Measurements from ENCODE around the gene KRT15. TPM values are rescaled to one million over a fixed set of nuclear protein-coding genes. Genes with fewer than 3 reads are reported as not detected.

KRT15 gene
- total RNA-seq, 2 experiments from 2014 or later = not detected

- Histone ChIP-seq H3K4me3 (ENCODE audit: low read depth, low read length, poor library complexity, severe bottlenecking) (no peak overlapping the region), H3K36me3 (ENCODE audit: insufficient read depth, low read length) (no peaks in the 10 kb centered on the region), H3K9me2 (ENCODE audit: insufficient read depth, low read length) (no peaks in the 10 kb centered on the region), H3K27ac (ENCODE audit: low read depth, low read length, poor library complexity, severe bottlenecking) (no peak overlapping the region), H3K4me2 (ENCODE audit: low read length) (no peak overlapping the region), H4K20me1 (ENCODE audit: insufficient read depth, low read length) (no peaks in the 10 kb centered on the region), H3K9me3 (ENCODE audit: low read length) (no peaks in the 10 kb centered on the region), H3K4me1 (ENCODE audit: insufficient read depth, low read length, poor library complexity, severe bottlenecking) (no peaks in the 10 kb centered on the region), H2AFZ (ENCODE audit: low read length) (no peak overlapping the region), H3K79me2 (ENCODE audit: insufficient read depth, low read depth, low read length) (no peaks in the 10 kb centered on the region)
- intact Hi-C loops (cut with micrococcal nuclease; ENCODE audit: unreplicated experiment) = no loop called here
- no peak for DNase-seq (ENCODE audit: low spot score)
- no TSS peak for BruUV-seq (replicated peaks)
- TF ChIP-seq EZH2phosphoT487 (IDR thresholded peaks at IDR 0.05; ENCODE audit: borderline replicate concordance, low read depth, low read length) (no peak), CTCF (conservative IDR thresholded peaks at IDR 0.05; ENCODE audit: low read length) (no peak)
- POLR2A ChIA-PET = no interaction called here
- CTCF ChIA-PET (ENCODE audit: unreplicated experiment) = no interaction called here
Measured at GRCh38 chr17:41523225-41523593, 4.5 kb upstream of the KRT15 start.

GRCh38 chr17:41522301-41523224 is 3.9 kb upstream of the KRT15 start:
- H3K36me3 ChIP-seq (ENCODE audit: insufficient read depth, low read length) = no peaks in the 10 kb centered on the region
- CTCF ChIA-PET (ENCODE audit: unreplicated experiment) = no interaction called here
- TF ChIP-seq CTCF (conservative IDR thresholded peaks at IDR 0.05; ENCODE audit: low read length) (no peak), EZH2phosphoT487 (IDR thresholded peaks at IDR 0.05; ENCODE audit: borderline replicate concordance, low read depth, low read length) (no peak)
- intact Hi-C loops (cut with micrococcal nuclease; ENCODE audit: unreplicated experiment) = no loop called here
- no peaks in the 10 kb centered on the region for H3K4me1 ChIP-seq (ENCODE audit: insufficient read depth, low read length, poor library complexity, severe bottlenecking)
- no peak overlapping the region for H3K4me2 ChIP-seq (ENCODE audit: low read length)
- H3K9me3 ChIP-seq (ENCODE audit: low read length) = no peaks in the 10 kb centered on the region
- POLR2A ChIA-PET = no interaction called here
- no peaks in the 10 kb centered on the region for H3K79me2 ChIP-seq (ENCODE audit: insufficient read depth, low read depth, low read length)
- H4K20me1 ChIP-seq (ENCODE audit: insufficient read depth, low read length) = no peaks in the 10 kb centered on the region
- no peak overlapping the region for H3K4me3 ChIP-seq (ENCODE audit: low read depth, low read length, poor library complexity, severe bottlenecking)
- no peak overlapping the region for H3K27ac ChIP-seq (ENCODE audit: low read depth, low read length, poor library complexity, severe bottlenecking)
- no peaks in the 10 kb centered on the region for H3K9me2 ChIP-seq (ENCODE audit: insufficient read depth, low read length)
- no TSS peak for BruUV-seq (replicated peaks)
- H2AFZ ChIP-seq (ENCODE audit: low read length) = no peak overlapping the region
- DNase-seq (ENCODE audit: low spot score) = no peak

- Histone ChIP-seq H3K79me2 (ENCODE audit: insufficient read depth, low read depth, low read length) (no peaks in the 10 kb centered on the region), H2AFZ (ENCODE audit: low read length) (no peak overlapping the region), H4K20me1 (ENCODE audit: insufficient read depth, low read length) (no peaks in the 10 kb centered on the region), H3K4me1 (ENCODE audit: insufficient read depth, low read length, poor library complexity, severe bottlenecking) (no peaks in the 10 kb centered on the region), H3K36me3 (ENCODE audit: insufficient read depth, low read length) (no peaks in the 10 kb centered on the region), H3K4me2 (ENCODE audit: low read length) (no peak overlapping the region), H3K27ac (ENCODE audit: low read depth, low read length, poor library complexity, severe bottlenecking) (no peak overlapping the region), H3K9me2 (ENCODE audit: insufficient read depth, low read length) (no peaks in the 10 kb centered on the region), H3K4me3 (ENCODE audit: low read depth, low read length, poor library complexity, severe bottlenecking) (no peak overlapping the region), H3K9me3 (ENCODE audit: low read length) (no peaks in the 10 kb centered on the region)
- TF ChIP-seq EZH2phosphoT487 (IDR thresholded peaks at IDR 0.05; ENCODE audit: borderline replicate concordance, low read depth, low read length) (no peak), CTCF (conservative IDR thresholded peaks at IDR 0.05; ENCODE audit: low read length) (no peak)
- no peak for DNase-seq (ENCODE audit: low spot score)
- ChIA-PET CTCF (ENCODE audit: unreplicated experiment) (no interaction called here), POLR2A (no interaction called here)
- BruUV-seq (replicated peaks) = no TSS peak
- intact Hi-C loops (cut with micrococcal nuclease; ENCODE audit: unreplicated experiment) = no loop called here
Measured at GRCh38 chr17:41521574-41522261, 3.0 kb upstream of the KRT15 start.

Data from OCI-LY7 (cell line).